H9 (cell line): ENCODE data around the gene TSPAN11. TPM values are rescaled to one million over a fixed set of nuclear protein-coding genes. Genes with fewer than 3 reads are reported as not detected.
A peak's percentile ranks its signal among the peaks of the same experiment; 100 is the strongest.

Experiments
- DNase-seq: peaks from one replicate; pipeline ENCODE4 v3.0.0-alpha.2; 2017
- H2AFZ ChIP-seq: one replicate; pipeline ENCODE4 v1.6.1; 2013; ENCODE audit warnings: mild to moderate bottlenecking, low read length, control low read depth, moderate library complexity
- H2AK5ac ChIP-seq: 2 replicates; pipeline ENCODE4 v1.6.1; 2013; ENCODE audit warnings: low read length, control low read depth, mixed read lengths; ENCODE audit not compliant: insufficient read length
- H2BK120ac ChIP-seq: one replicate; pipeline ENCODE4 v1.6.1; 2013; ENCODE audit warnings: low read depth, mild to moderate bottlenecking, low read length, control low read depth, inconsistent platforms; ENCODE audit not compliant: poor library complexity, severe bottlenecking
- H2BK12ac ChIP-seq: 2 replicates; pipeline ENCODE4 v1.6.1; 2013; ENCODE audit warnings: low read length, control low read depth, mixed read lengths, low read depth; ENCODE audit not compliant: insufficient read length
- H2BK15ac ChIP-seq: 2 replicates; pipeline ENCODE4 v1.6.1; 2013; ENCODE audit warnings: low read depth, low read length, control low read depth
- H2BK20ac ChIP-seq: one replicate; pipeline ENCODE4 v1.6.1; 2013; ENCODE audit warnings: low read depth, mild to moderate bottlenecking, low read length, control low read depth, inconsistent platforms; ENCODE audit not compliant: poor library complexity, severe bottlenecking
- H2BK5ac ChIP-seq: 2 replicates; pipeline ENCODE4 v1.6.1; 2013; ENCODE audit warnings: low read length, control low read depth, mixed read lengths; ENCODE audit not compliant: insufficient read length
- H3K14ac ChIP-seq: 2 replicates; pipeline ENCODE4 v1.6.1; 2013; ENCODE audit warnings: low read length, control low read depth; ENCODE audit not compliant: insufficient read depth
- H3K18ac ChIP-seq: 2 replicates; pipeline ENCODE4 v1.6.1; 2013; ENCODE audit warnings: low read depth, mild to moderate bottlenecking, mixed read lengths, low read length, control low read depth; ENCODE audit not compliant: insufficient read length
- H3K23ac ChIP-seq: 2 replicates; pipeline ENCODE4 v1.6.1; 2013; ENCODE audit warnings: low read length, control low read depth, mixed read lengths, low read depth; ENCODE audit not compliant: insufficient read length
- H3K23me2 ChIP-seq: 2 replicates; pipeline ENCODE4 v1.6.1; 2013; ENCODE audit warnings: low read depth, mild to moderate bottlenecking, mixed read lengths, low read length, control low read depth; ENCODE audit not compliant: insufficient read length, poor library complexity, severe bottlenecking
- H3K27ac ChIP-seq: 2 replicates; pipeline ENCODE4 v1.5.1; 2013; ENCODE audit warnings: low read length, control low read depth, mixed read lengths, low read depth; ENCODE audit not compliant: insufficient read length
- H3K27me3 ChIP-seq: 2 replicates; pipeline ENCODE4 v1.6.1; 2013; ENCODE audit warnings: low read length, control low read depth, inconsistent platforms; ENCODE audit not compliant: insufficient read depth
- H3K4ac ChIP-seq: 2 replicates; pipeline ENCODE4 v1.6.1; 2013; ENCODE audit warnings: low read depth, mild to moderate bottlenecking, control low read depth, inconsistent platforms, low read length, moderate library complexity
- H3K4me1 ChIP-seq: 2 replicates; pipeline ENCODE4 v1.6.1; 2013; ENCODE audit warnings: low read length, control low read depth, inconsistent platforms; ENCODE audit not compliant: insufficient read depth
- H3K4me2 ChIP-seq: 2 replicates; pipeline ENCODE4 v1.6.1; 2013; ENCODE audit warnings: low read length, control low read depth, mixed read lengths; ENCODE audit not compliant: insufficient read length, insufficient read depth
- H3K56ac ChIP-seq: 2 replicates; pipeline ENCODE4 v1.6.1; 2013; ENCODE audit warnings: low read depth, mild to moderate bottlenecking, mixed read lengths, low read length, control low read depth; ENCODE audit not compliant: insufficient read length
- H3K79me1 ChIP-seq: 2 replicates; pipeline ENCODE4 v1.6.1; 2013; ENCODE audit warnings: low read depth, mild to moderate bottlenecking, moderate library complexity, low read length, control low read depth, inconsistent platforms; ENCODE audit not compliant: insufficient read depth, poor library complexity, severe bottlenecking
- H3K79me2 ChIP-seq: 2 replicates; pipeline ENCODE4 v1.6.1; 2013; ENCODE audit warnings: low read length, control low read depth, inconsistent platforms; ENCODE audit not compliant: insufficient read depth
- H3K9ac ChIP-seq: 2 replicates; pipeline ENCODE4 v1.6.1; 2013; ENCODE audit warnings: low read length, control low read depth, mixed read lengths; ENCODE audit not compliant: insufficient read length; ENCODE audit errors: extremely low read depth
- H3K9me3 ChIP-seq: one replicate; pipeline ENCODE4 v1.6.1; 2013; ENCODE audit warnings: low read depth, low read length, inconsistent platforms; ENCODE audit not compliant: control insufficient read depth
- H3T11ph ChIP-seq: one replicate; pipeline ENCODE4 v1.6.1; 2013; ENCODE audit warnings: mild to moderate bottlenecking, low read length, control low read depth, inconsistent platforms
- H4K20me1 ChIP-seq: one replicate; pipeline ENCODE4 v1.6.1; 2013; ENCODE audit not compliant: control insufficient read depth, insufficient read length, insufficient read depth
- H4K5ac ChIP-seq: 2 replicates; pipeline ENCODE4 v1.6.1; 2013; ENCODE audit warnings: low read depth, mild to moderate bottlenecking, mixed read lengths, low read length, control low read depth; ENCODE audit not compliant: insufficient read length
- H4K8ac ChIP-seq: replicated peaks from 2 replicates; pipeline ENCODE4 v1.6.1; 2013; ENCODE audit warnings: low read length, control low read depth, mixed read lengths, low read depth; ENCODE audit not compliant: insufficient read length
- H4K91ac ChIP-seq: 2 replicates; pipeline ENCODE4 v1.6.1; 2013; ENCODE audit warnings: low read depth, mild to moderate bottlenecking, moderate library complexity, mixed read lengths, low read length, control low read depth; ENCODE audit not compliant: insufficient read length
- H3K27ac Mint-ChIP-seq, 3 experiments: 2 replicates in 2 of 3; 3 replicates in 1 of 3; pipeline ENCODE4 v1.8.0; 2020 to 2021; ENCODE audit warnings: mixed read lengths in 3 of 3, mild to moderate bottlenecking in 1 of 3, moderate library complexity in 1 of 3
- H3K27me3 Mint-ChIP-seq: 2 replicates; pipeline ENCODE4 v1.8.0; 2021; ENCODE audit warnings: low read depth, mild to moderate bottlenecking, moderate library complexity, mixed read lengths
- H3K36me3 Mint-ChIP-seq, 3 experiments: 2 replicates in 2 of 3; 3 replicates in 1 of 3; pipeline ENCODE4 v1.8.0; 2020 to 2021; ENCODE audit warnings: low read depth in 3 of 3, mixed read lengths in 3 of 3; ENCODE audit not compliant: insufficient read depth in 1 of 3
- H3K4me1 Mint-ChIP-seq, 2 experiments: 2 replicates each; pipeline ENCODE4 v1.8.0; 2020; ENCODE audit warnings: mixed read lengths in 2 of 2
- H3K4me3 Mint-ChIP-seq, 2 experiments: 2 replicates in 1 of 2; 3 replicates in 1 of 2; pipeline ENCODE4 v1.8.0; 2020 to 2021; ENCODE audit warnings: mild to moderate bottlenecking in 2 of 2, mixed read lengths in 2 of 2, moderate library complexity in 1 of 2
- H3K9me3 Mint-ChIP-seq, 2 experiments: 2 replicates in 1 of 2; 3 replicates in 1 of 2; pipeline ENCODE4 v1.8.0; 2020; ENCODE audit warnings: mild to moderate bottlenecking in 2 of 2, mixed read lengths in 2 of 2, moderate library complexity in 1 of 2
- CTCF ChIP-seq: fragments of 200-600 bp; sonication (generic); conservative IDR thresholded peaks from 3 replicates; pipeline ENCODE4 v1.8.0; 2021; ENCODE audit warnings: antibody characterized with exemption, mild to moderate bottlenecking
- WGBS: extraction: QIAGEN DNeasy Blood & Tissue Kit; methylation state at CpG from one replicate; pipeline ENCODE4 v1.1.7; 2013; ENCODE audit warnings: missing lambda C conversion rate, low lambda C conversion rate, mixed read lengths; ENCODE audit not compliant: insufficient read length; ENCODE audit errors: extremely low coverage; 5-methylcytosine and 5-hydroxymethylcytosine counted together
- total RNA-seq: library from RNA; stranded (reverse); gene quantifications from 2 replicates; pipeline ENCODE4 v1.2.1, GENCODE V29; 2021

Gene TSPAN11
- total RNA-seq, 1 experiment from 2014 or later, result 4.2 TPM

- Histone ChIP-seq H3T11ph (no peak overlapping the region), H3K79me2 (no peaks in the 10 kb centered on the region), H4K20me1 (no peaks in the 10 kb centered on the region), H4K5ac (no peak overlapping the region), H3K27ac (no peak overlapping the region), H2BK12ac (no peak overlapping the region), H2BK120ac (no peak overlapping the region), H4K8ac (no peak overlapping the region), H3K4ac (no peak overlapping the region), H3K14ac (no peak overlapping the region), H2BK15ac (no peak overlapping the region), H2BK20ac (no peak overlapping the region), H2BK5ac (no peak overlapping the region), H3K23ac (no peak overlapping the region), H3K9ac (no peak overlapping the region), H3K79me1 (no peaks in the 10 kb centered on the region), H3K4me1 (no peaks in the 10 kb centered on the region), H3K9me3 (no peaks in the 10 kb centered on the region), H4K91ac (no peak overlapping the region), H2AFZ (no peak overlapping the region), H3K23me2 (no peaks in the 10 kb centered on the region), H3K27me3 (0 out of 2 replicates have a peak, but pooled peaks cover 3% of the 10 kb centered on the region), H3K4me2 (no peak overlapping the region), H3K18ac (no peak overlapping the region), H3K56ac (no peak overlapping the region), H2AK5ac (no peak overlapping the region)
- WGBS, result no CpG with 5 or more reads among the region's 11 CpGs
- H3K36me3 Mint-ChIP-seq, result no peaks in the 10 kb centered on the region
- peaks cover 5% of the 10 kb centered on the region for H3K27me3 Mint-ChIP-seq
- no peak overlapping the region for H3K4me3 Mint-ChIP-seq
- H3K9me3 Mint-ChIP-seq, result no peaks in the 10 kb centered on the region
- H3K4me1 Mint-ChIP-seq, result peaks cover 7 to 11% of the 10 kb centered on the region in 2 experiments
- H3K27ac Mint-ChIP-seq, result peak overlapping the region in 1 of 3 experiments; percentile 66; a peak in 2 of 7 replicates
- DNase-seq, result peak; percentile 81
- peak; percentile 63 for TF ChIP-seq CTCF
Observed at GRCh38 chr12:30965613-30965985, 39.1 kb downstream of the TSPAN11 start.
